GM12872 (cell line): ENCODE results near the gene SORCS3.

ENCODE experiments used
- CTCF ChIP-seq: IDR thresholded peaks from 3 replicates; pipeline ENCODE4 v1.5.1; 2011; ENCODE audit warnings: low read depth, mild to moderate bottlenecking, low read length, moderate library complexity; ENCODE audit not compliant: insufficient read depth

Gene SORCS3

GRCh38 chr10:105269689-105270088 is 628.6 kb downstream of the SORCS3 start:
- TF ChIP-seq CTCF: no peak

- TF ChIP-seq CTCF: no peak
Observed at GRCh38 chr10:105274556-105275070, 633.5 kb downstream of the SORCS3 start.

DNA sequence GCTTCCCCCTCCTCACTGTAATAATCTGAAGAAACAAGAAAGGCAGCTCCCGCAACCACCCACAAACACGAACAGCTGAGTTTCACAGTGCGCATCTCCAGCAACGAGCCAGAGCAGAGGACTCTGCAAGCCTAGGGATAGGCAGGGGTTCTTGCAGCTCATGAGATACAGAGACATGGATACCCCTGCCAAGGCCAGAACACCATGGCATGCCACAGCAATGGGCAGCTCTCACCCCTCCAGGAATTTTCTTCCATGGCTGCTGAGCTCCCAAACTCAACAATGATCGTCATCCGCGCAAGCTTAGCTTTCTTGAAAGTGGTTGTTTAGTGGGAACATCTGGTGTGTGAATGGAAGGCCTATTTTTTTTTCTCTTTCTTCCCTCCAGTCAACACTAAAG is 637.3 kb downstream of the SORCS3 start:
- TF ChIP-seq CTCF: no peak

DNA sequence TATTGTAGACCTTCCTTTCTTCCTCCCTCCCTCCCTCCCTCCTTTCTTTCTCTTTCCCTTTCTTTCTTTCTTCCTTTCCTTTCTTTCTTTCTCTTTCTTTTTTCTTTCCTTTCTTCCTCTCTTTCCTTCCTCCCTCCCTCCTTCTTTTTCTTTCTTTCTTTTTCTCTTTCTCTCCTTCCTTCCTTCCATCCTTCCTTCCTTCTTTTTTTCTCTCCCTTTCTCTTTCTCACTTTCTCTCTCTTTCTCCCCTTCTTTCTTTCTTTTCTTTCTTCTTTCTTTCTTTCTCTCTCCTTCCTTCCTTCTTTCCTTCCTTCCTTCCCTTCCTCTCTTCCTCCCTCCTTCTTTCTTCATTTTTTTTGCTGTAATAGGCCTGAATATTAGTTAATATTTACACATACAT is 638.0 kb downstream of the SORCS3 start:
- TF ChIP-seq CTCF: no peak

- no peak for TF ChIP-seq CTCF
Observed at GRCh38 chr10:105280895-105281294, 639.8 kb downstream of the SORCS3 start.

DNA sequence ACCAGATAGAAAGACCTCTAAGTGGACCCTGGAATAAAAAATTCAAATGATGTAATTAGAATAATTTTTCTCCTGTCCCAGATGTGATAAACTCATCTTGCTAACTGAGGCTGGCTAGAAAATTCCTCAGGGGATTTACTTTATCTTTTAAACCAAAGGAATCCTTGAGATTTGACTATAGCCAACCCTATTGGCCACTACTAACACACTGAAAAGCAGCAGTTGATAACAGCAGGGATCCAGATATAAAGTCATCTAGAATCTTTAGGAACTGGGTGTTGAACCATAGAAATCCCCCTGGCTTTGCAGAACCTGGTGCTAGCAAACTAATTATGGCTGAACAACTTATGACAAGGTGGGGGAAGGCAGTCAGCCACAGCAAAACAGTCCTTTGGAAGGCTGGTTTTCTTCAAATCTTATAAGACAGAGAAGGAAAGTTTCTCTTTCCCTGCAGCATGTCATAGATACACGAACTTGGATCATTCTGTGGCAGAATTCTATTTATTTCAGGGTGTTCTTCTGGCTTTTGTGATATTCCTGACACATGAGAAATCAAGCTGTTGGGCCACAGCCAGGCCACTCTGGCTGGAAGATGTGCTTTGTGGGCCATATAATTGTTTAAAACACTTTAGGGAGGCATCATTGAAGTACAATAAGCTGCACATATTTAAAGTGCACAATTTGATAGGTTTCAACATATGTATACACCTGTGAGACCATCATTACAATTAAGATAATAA is 643.6 kb downstream of the SORCS3 start:
- no peak for TF ChIP-seq CTCF

DNA sequence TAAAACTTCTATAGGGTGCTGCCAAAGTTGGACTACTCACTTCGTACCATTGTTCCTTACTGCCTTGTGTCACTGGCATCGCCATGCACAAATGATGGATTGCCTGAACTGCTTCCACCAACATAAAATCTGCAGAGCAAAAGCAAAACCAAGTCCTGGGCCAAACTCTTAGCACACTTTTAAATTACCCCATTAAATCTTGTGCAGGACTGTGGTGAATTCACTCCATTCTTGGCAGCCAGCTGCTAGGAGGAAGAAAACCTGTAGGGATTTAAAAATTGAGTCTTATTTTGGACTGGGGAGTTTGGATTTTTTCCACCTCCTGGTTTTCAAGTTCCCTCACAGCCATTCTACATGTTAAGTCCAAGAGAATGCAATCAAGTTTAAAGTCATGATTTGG is 646.9 kb downstream of the SORCS3 start:
- TF ChIP-seq CTCF: no peak

- TF ChIP-seq CTCF: no peak
Observed at GRCh38 chr10:105288613-105289012, 647.5 kb downstream of the SORCS3 start.
